ENCODE results near the gene GPX5.

- no peak for TF ChIP-seq ZNF585B (tag by site-specific recombination; IDR thresholded peaks at IDR 0.05)
- no peak for TF ChIP-seq CTCF (tag by site-specific recombination; IDR thresholded peaks at IDR 0.05)
- TF ChIP-seq GLIS1 (tag by site-specific recombination; IDR thresholded peaks at IDR 0.05): no peak
Observed at GRCh38 chr6:28565823-28566526, 40.3 kb downstream of the GPX5 start.

Measured in HEK293 (cell line).